Vagina (tissue), 2 donors: ENCODE data around the gene MIOX. TPM values are rescaled to one million over a fixed set of nuclear protein-coding genes. Genes with fewer than 3 reads are reported as not detected.
A peak's percentile ranks its signal among the peaks of the same experiment; 100 is the strongest.

Experiments
- DNase-seq, 2 donors: peaks; one replicate each; pipeline ENCODE4 v3.0.0-alpha.2; 2017; ENCODE audit errors: extremely low spot score in 2 of 2
- H3K27ac ChIP-seq: fragments of 200-600 bp; sonication (generic); one replicate; pipeline ENCODE4 v1.5.1; 2019
- H3K27me3 ChIP-seq: fragments of 200-600 bp; sonication (generic); one replicate; pipeline ENCODE4 v1.5.1; 2019
- H3K36me3 ChIP-seq, 2 donors: fragments of 200-600 bp; sonication (generic); one replicate each; pipeline ENCODE4 v1.5.1; 2017 to 2019
- H3K4me1 ChIP-seq: fragments of 200-600 bp; sonication (generic); one replicate; pipeline ENCODE4 v1.5.1; 2019
- H3K4me3 ChIP-seq, 2 donors: fragments of 200-600 bp; sonication (generic); 1 replicate in 1 of 2; 2 replicates in 1 of 2; pipeline ENCODE4 v1.5.1; 2016 to 2019
- H3K9me3 ChIP-seq: fragments of 200-600 bp; sonication (generic); one replicate; pipeline ENCODE4 v1.5.1; 2019
- CTCF ChIP-seq, 3 experiments: fragments of 450-650 bp in 2 of 3; fragments of 200-600 bp in 1 of 3; sonication (generic) in 1 of 3; IDR thresholded peaks; one replicate each; pipeline ENCODE4 v1.5.1; 2017 to 2019; ENCODE audit warnings: antibody characterized with exemption in 3 of 3, mild to moderate bottlenecking in 2 of 3, moderate library complexity in 2 of 3
- POLR2A ChIP-seq, 2 donors: fragments of 450-650 bp; IDR thresholded peaks; one replicate each; pipeline ENCODE4 v1.6.1; 2017; ENCODE audit warnings: antibody characterized with exemption in 2 of 2, mild to moderate bottlenecking in 2 of 2, moderate library complexity in 2 of 2
- POLR2AphosphoS5 ChIP-seq, 2 donors: sonication (generic); formaldehyde crosslinking; IDR thresholded peaks; one replicate each; pipeline ENCODE4 v1.9.0; 2017; ENCODE audit warnings: antibody characterized with exemption in 2 of 2, mild to moderate bottlenecking in 2 of 2, low read depth in 1 of 2; ENCODE audit not compliant: insufficient read depth in 1 of 2
- intact Hi-C: fragments of 100-400 bp; cut with DNase I; formaldehyde crosslinking; loops from one replicate; pipeline ENCODE4 v1.15.1; 2023
- total RNA-seq: library from RNA; depleted of rRNA; stranded (reverse); fragments of >200 nt; gene quantifications from one replicate; pipeline ENCODE4 v1.2.3, GENCODE V29; 2016

MIOX gene
- total RNA-seq, 1 donor from 2014 or later = not detected

GRCh38 chr22:50477923-50478322 is 8.7 kb upstream of the MIOX start:
- intact Hi-C loops = no loop called here
- Histone ChIP-seq H3K9me3 (no peaks in the 10 kb centered on the region), H3K36me3 (no peaks in the 10 kb centered on the region), H3K4me3 (no peak overlapping the region), H3K4me1 (peaks cover 36% of the 10 kb centered on the region), H3K27ac (no peak overlapping the region), H3K27me3 (peaks cover 18% of the 10 kb centered on the region)
- TF ChIP-seq POLR2AphosphoS5 (IDR thresholded peaks at IDR 0.05; ENCODE audit: insufficient read depth in 1 of 2, low read depth in 1 of 2) (no peak), CTCF (IDR thresholded peaks at IDR 0.05) (no peak)
- no peak for DNase-seq

- intact Hi-C loops = no loop called here
- H3K4me3 ChIP-seq = no peak overlapping the region
Observed at GRCh38 chr22:50479721-50480120, 6.9 kb upstream of the MIOX start.

GRCh38 chr22:50481045-50481439 is 5.6 kb upstream of the MIOX start:
- Histone ChIP-seq H3K4me3 (peak overlapping the region; percentile 40 to 62), H3K36me3 (no peaks in the 10 kb centered on the region), H3K27ac (no peak overlapping the region), H3K9me3 (no peaks in the 10 kb centered on the region), H3K4me1 (peaks cover 15% of the 10 kb centered on the region), H3K27me3 (peaks cover 19% of the 10 kb centered on the region)
- intact Hi-C loops = no loop called here
- no peak for TF ChIP-seq CTCF (IDR thresholded peaks at IDR 0.05)
- no peak for TF ChIP-seq POLR2AphosphoS5 (IDR thresholded peaks at IDR 0.05; ENCODE audit: insufficient read depth in 1 of 2, low read depth in 1 of 2)
- no peak for TF ChIP-seq POLR2A (IDR thresholded peaks at IDR 0.05)
- no peak for DNase-seq

More at GRCh38 chr22:50479721-50480120, 6.9 kb upstream of the MIOX start:
- Histone ChIP-seq H3K27me3 (peaks cover 19% of the 10 kb centered on the region), H3K4me1 (peaks cover 24% of the 10 kb centered on the region), H3K36me3 (no peaks in the 10 kb centered on the region), H3K27ac (no peak overlapping the region), H3K9me3 (no peaks in the 10 kb centered on the region)
- no peak for DNase-seq
- TF ChIP-seq POLR2A (IDR thresholded peaks at IDR 0.05) (no peak), CTCF (IDR thresholded peaks at IDR 0.05) (no peak), POLR2AphosphoS5 (IDR thresholded peaks at IDR 0.05; ENCODE audit: insufficient read depth in 1 of 2, low read depth in 1 of 2) (no peak)

- no peak for TF ChIP-seq POLR2A (IDR thresholded peaks at IDR 0.05)
- TF ChIP-seq POLR2AphosphoS5 (IDR thresholded peaks at IDR 0.05; ENCODE audit: insufficient read depth in 1 of 2, low read depth in 1 of 2) = no peak
- no peak for TF ChIP-seq CTCF (IDR thresholded peaks at IDR 0.05)
- intact Hi-C loops = no loop called here
- no peaks in the 10 kb centered on the region for H3K36me3 ChIP-seq
- no peak within 1 kb of the TSS for H3K27ac ChIP-seq
- H3K27me3 ChIP-seq = peaks cover 19% of the 10 kb centered on the region
- DNase-seq = no peak
- H3K9me3 ChIP-seq = no peaks in the 10 kb centered on the region
- peak within 1 kb of the TSS; percentile 40 to 62 for H3K4me3 ChIP-seq
- H3K4me1 ChIP-seq = peaks cover 15% of the 10 kb centered on the region
Observed at GRCh38 chr22:50481440-50482106, 5.1 kb upstream of the MIOX start, which contains the start of gene ADM2. ADM2 (plus strand) TSS chr22:50481543; CDS start chr22:50481848, 305 bp downstream.
